GM10248 (cell line): ENCODE data around the gene ITIH2.

Experiments
- CTCF ChIA-PET: fragments of 300-600 bp; sonication (Branson Sonifier 250); formaldehyde crosslinking; extraction: SDS; loops from one replicate; lab custom pipeline; 2021; ENCODE audit warnings: antibody characterized with exemption; lab: Yijun Ruan, JAX
- POLR2A ChIA-PET: fragments of 350-650 bp; sonication (Branson Sonifier 250); formaldehyde crosslinking; extraction: SDS; loops from one replicate; lab custom pipeline; 2020; ENCODE audit warnings: antibody characterized with exemption; lab: Yijun Ruan, JAX
- DNase-seq: peaks from one replicate; pipeline ENCODE4 v3.0.0; 2012; ENCODE audit errors: extremely low spot score
- CTCF ChIP-seq: IDR thresholded peaks from 2 replicates; pipeline ENCODE4 v1.5.1; 2012; ENCODE audit warnings: mild to moderate bottlenecking, low read depth; ENCODE audit errors: extremely low read depth, missing control alignments, control extremely low read depth

Gene ITIH2

GRCh38 chr10:7787150-7787856 lies 84.2 kb downstream of the ITIH2 start:
- ChIA-PET CTCF (interaction anchor here (0.8 to 1.3 kb wide), 5 partner anchors 11 to 307 kb away, joined by 3 to 7 read pairs (median 3); partner anchors contain the start of gene TAF3), POLR2A (interaction anchor here (1.0 to 1.1 kb wide), 2 partner anchors 9 to 31 kb away, joined by 3 to 6 read pairs; partner anchors contain the start of gene TAF3)
- no peak for DNase-seq
- no peak for TF ChIP-seq CTCF

- ChIA-PET POLR2A (interaction anchor here (0.7 to 1.1 kb wide), 3 partner anchors 10 to 185 kb away, joined by 3 to 6 read pairs (median 3); partner anchors contain the start of gene TAF3), CTCF (interaction anchor here (0.8 to 1.3 kb wide), 5 partner anchors 12 to 308 kb away, joined by 3 to 7 read pairs (median 3); partner anchors contain the start of gene TAF3)
- peak; percentile 99 for DNase-seq
- no peak for TF ChIP-seq CTCF
Observed at GRCh38 chr10:7787857-7788638, 84.9 kb downstream of the ITIH2 start, which contains the start of the genes ATP5F1C and KIN. Gene ATP5F1C (plus strand): TSS chr10:7788177. CDS start chr10:7788208, 31 bp downstream. Gene KIN (minus strand): TSS chr10:7787993. CDS start chr10:7787933, 60 bp downstream.

GRCh38 chr10:7788639-7789286 lies 85.6 kb downstream of the ITIH2 start:
- no peak for TF ChIP-seq CTCF
- ChIA-PET CTCF (interaction anchor here (1.0 to 1.3 kb wide), 2 partner anchors 13 to 31 kb away, joined by 3 to 7 read pairs; no protein-coding TSS in a partner anchor), POLR2A (interaction anchor here (0.7 to 1.1 kb wide), 2 partner anchors 11 to 186 kb away, joined by 3 to 6 read pairs; no protein-coding TSS in a partner anchor)
- no peak for DNase-seq

DNA sequence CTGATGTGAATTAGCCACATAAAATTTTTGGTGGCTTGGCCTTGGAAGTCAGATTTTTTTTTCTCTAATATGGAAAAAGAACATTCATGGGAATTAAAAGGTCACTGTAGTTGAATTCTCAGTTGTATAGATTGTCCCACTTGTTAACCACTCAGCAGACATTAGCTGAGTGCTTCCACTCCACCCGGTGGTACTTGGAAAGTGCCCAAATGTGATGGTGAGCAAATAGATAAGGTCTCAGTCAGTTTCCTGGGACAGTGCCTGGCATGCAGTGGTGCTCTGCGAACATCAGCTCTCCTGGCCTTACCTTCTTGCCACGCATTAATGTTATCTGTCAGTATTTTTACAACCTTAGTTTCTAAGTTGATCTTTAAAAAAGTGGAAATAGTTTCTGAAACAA lies 86.3 kb downstream of the ITIH2 start:
- DNase-seq: no peak
- TF ChIP-seq CTCF: no peak
- POLR2A ChIA-PET: no interaction called here
- CTCF ChIA-PET: no interaction called here

GRCh38 chr10:7792541-7792940 lies 89.4 kb downstream of the ITIH2 start:
- no peak for TF ChIP-seq CTCF
- POLR2A ChIA-PET: no interaction called here
- no peak for DNase-seq
- CTCF ChIA-PET: interaction anchor here (0.8 to 2.9 kb wide), 4 partner anchors 12 to 27 kb away, joined by 3 to 14 read pairs (median 6); partner anchors contain the start of gene TAF3
